GM13977 (cell line): ENCODE results near the gene SMIM10L2A.
"Not testable (repeated sequence)": the region's sequence is repeated elsewhere in the genome, so short reads cannot be mapped to it uniquely, and the experiment has no call there.

Experiments used
- DNase-seq: peaks from one replicate; pipeline ENCODE4 v3.0.0; 2012; ENCODE audit warnings: low spot score
- in situ Hi-C: fragments of 300-500 bp; cut with MboI; formaldehyde crosslinking; loops from one replicate; pipeline ENCODE4 v1.12.0; 2022; ENCODE audit warnings: low sequenced_read_pairs, low pct_unique_long_range_greater_than_20kb, mixed read lengths, inconsistent platforms; ENCODE audit not compliant: unreplicated experiment
- TF ChIP-seq, protein P1 (sequence below): IDR thresholded peaks from 2 replicates; pipeline ENCODE4 v1.5.1; 2012; ENCODE audit warnings: mild to moderate bottlenecking, control low read depth; ENCODE audit not compliant: insufficient read depth; ENCODE audit errors: extremely low read depth, missing control alignments

SMIM10L2A gene

DNA sequence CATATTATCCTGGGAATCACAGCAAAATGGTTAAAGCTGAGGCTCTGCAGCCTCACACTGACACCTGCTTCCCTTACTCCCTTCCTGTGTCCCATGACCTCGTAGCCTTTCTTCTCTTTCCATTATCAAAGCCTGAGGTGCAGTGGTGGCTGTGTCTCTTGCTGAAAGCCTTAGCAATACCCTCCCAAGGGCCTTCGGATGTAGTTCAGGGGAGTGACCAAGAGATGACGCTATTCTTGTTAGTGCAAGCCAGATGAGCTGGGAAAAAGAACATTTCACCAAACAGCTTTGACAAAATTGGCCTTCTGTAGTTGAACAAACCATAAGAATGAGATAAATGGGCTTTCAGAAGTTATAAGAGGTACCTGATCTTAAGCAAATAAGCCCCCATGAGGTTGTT, 31.6 kb downstream of the SMIM10L2A start:
- DNase-seq, result no peak
- TF ChIP-seq, protein P1, sequence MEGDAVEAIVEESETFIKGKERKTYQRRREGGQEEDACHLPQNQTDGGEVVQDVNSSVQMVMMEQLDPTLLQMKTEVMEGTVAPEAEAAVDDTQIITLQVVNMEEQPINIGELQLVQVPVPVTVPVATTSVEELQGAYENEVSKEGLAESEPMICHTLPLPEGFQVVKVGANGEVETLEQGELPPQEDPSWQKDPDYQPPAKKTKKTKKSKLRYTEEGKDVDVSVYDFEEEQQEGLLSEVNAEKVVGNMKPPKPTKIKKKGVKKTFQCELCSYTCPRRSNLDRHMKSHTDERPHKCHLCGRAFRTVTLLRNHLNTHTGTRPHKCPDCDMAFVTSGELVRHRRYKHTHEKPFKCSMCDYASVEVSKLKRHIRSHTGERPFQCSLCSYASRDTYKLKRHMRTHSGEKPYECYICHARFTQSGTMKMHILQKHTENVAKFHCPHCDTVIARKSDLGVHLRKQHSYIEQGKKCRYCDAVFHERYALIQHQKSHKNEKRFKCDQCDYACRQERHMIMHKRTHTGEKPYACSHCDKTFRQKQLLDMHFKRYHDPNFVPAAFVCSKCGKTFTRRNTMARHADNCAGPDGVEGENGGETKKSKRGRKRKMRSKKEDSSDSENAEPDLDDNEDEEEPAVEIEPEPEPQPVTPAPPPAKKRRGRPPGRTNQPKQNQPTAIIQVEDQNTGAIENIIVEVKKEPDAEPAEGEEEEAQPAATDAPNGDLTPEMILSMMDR, result no peak
- in situ Hi-C loops, result no loop called here

GRCh38 chrX:135454816-135455215, 33.1 kb downstream of the SMIM10L2A start:
- no peak for DNase-seq
- in situ Hi-C loops, result no loop called here
- TF ChIP-seq, protein P1, result no peak

DNA sequence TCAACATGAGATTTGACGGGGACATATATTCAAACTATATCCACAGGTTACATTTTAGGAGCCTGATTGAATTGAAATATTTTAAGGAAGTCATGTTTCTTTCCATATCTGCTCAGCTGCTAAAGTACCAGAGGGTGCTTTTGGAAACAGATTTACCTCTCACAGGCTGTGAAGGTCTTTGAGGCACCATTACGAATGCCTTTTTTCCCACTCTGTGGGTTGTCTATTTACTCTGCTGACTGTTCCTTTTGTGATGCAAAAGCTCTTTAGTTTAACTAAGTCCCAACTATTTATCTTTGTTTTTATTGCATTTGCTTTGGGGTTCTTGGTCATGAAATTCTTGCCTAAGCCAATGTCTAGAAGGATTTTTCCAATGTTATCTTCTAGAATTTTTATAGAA, 40.0 kb downstream of the SMIM10L2A start:
- in situ Hi-C loops, DNase-seq: not testable (repeated sequence)

DNA sequence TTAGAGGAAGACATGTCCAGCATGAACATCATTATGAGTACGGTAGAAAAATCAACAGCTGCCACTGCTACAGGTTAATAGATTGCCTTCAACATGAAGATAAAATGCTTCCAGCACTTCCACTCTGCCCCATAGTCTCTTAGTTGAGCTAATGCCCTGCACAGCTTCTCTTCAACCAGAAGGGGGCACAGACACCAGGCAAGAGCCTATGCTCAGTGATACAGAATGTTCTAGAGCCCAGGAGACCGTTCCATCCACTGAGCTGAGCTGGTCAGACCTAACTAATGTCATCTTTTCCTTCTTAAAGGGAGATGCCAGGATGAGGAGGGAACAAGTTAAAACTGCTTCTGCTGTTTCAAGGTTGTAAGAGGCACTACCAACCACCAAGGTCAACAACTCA, 42.2 kb downstream of the SMIM10L2A start:
- DNase-seq, result no peak
- TF ChIP-seq, protein P1, result peak; percentile 40
- in situ Hi-C loops, result no loop called here

- TF ChIP-seq, protein P1, result no peak
- DNase-seq, result no peak
- in situ Hi-C loops, result loop anchor here (25.0 kb wide), 1 partner anchor 289 kb away; no protein-coding TSS in a partner anchor
These were observed 54.6 kb downstream of the SMIM10L2A start for GRCh38 chrX:135476378-135476777.

DNA sequence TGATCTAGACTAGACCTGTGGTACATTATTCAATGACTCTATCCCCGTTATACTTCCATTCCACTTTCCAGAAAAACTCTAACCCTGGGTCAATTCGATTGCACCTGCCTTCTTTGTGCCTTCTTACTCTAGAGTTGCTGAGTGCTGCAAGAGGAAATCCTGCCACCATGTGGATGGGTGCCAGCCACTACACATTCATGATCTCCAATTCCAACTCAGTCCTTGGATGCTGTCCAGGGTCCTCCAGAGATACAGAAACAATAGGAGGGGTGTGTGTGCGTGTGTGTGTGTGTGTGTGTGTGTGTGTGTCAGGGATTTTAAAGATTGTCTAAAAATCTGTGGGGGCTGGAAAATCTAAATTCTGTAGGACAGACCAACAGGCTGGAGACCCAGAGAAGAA, 55.8 kb downstream of the SMIM10L2A start:
- TF ChIP-seq, protein P1, result peak; percentile 56
- in situ Hi-C loops, result loop anchor here (25.0 kb wide), 1 partner anchor 290 kb away; no protein-coding TSS in a partner anchor
- peak; percentile 9 for DNase-seq
